LHCN-M2 (cell line): Measurements from ENCODE around the gene GNG5. TPM values are rescaled to one million over a fixed set of nuclear protein-coding genes. Genes with fewer than 3 reads are reported as not detected.
A peak's percentile ranks its signal among the peaks of the same experiment; 100 is the strongest.
"Not testable (repeated sequence)": the region's sequence is repeated elsewhere in the genome, so short reads cannot be mapped to it uniquely, and the experiment has no call there.

Experiments
- DNase-seq: peaks from one replicate; pipeline ENCODE4 v3.0.0-alpha.2; 2012; ENCODE audit warnings: low read depth
- polyA plus RNA-seq: library from polyadenylated mRNA; unstranded; fragments of >200 nt; gene quantifications from one replicate; pipeline ENCODE4 v1.2.1, GENCODE V29; 2012; ENCODE audit warnings: missing spikeins
- total RNA-seq: library from RNA; depleted of rRNA; stranded (reverse); fragments of >200 nt; gene quantifications from 2 replicates; pipeline ENCODE4 v1.2.3, GENCODE V29; 2014; rRNA removed

The GNG5 gene
- total RNA-seq, result 54.9 and 70.8 TPM in 2 replicates
- 248 TPM for polyA plus RNA-seq

DNA sequence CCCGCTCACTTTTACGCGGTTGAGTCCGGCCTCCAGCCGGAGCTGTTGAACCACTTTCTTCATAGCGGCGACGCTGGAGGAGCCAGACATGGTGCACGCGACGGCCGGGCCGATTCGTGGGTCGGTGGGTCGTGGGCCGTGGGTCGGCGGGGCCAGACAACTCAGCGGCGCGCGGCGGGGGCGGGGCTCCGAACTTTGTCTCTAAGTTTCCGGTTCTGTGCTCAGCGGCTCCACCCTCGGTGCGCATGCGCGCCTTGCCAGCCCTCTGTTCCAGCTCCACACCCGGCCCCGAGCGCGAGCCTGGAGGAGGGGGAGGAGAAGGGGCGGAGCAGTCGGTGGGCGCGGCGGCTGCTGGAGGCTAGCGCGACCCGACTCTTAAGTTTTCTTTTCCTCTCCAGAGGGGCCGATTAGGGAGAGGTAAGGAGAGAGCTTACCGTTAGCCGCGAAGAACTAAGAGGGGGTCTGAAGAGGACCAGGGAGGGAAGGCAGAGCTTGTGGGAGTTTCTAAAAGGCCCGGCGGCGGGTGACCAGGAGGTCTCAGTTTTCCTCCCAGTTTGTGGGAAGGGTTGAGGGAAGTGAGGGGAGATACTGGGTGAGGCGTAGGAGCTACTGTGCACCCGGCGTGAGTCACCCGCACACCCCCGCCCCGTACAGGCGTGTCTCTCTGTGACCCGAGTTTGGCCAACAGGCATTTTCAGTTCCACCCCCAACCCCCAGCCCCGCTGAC, at the start of gene GNG5, which contains the start of gene SPATA1:
Gene GNG5, minus strand, starts transcription at position 580 of the 727 bp plus-strand sequence. Its CDS starts 490 bp downstream, at position 90.
Gene SPATA1, plus strand, starts transcription at position 385 of the 727 bp plus-strand sequence. CDS start 9,974 bp downstream, outside the sequence.
- peak; percentile 95 for DNase-seq

- peak; percentile 12 for DNase-seq
These were observed 44.4 kb upstream of the GNG5 start for GRCh38 chr1:84550826-84551225.

DNA sequence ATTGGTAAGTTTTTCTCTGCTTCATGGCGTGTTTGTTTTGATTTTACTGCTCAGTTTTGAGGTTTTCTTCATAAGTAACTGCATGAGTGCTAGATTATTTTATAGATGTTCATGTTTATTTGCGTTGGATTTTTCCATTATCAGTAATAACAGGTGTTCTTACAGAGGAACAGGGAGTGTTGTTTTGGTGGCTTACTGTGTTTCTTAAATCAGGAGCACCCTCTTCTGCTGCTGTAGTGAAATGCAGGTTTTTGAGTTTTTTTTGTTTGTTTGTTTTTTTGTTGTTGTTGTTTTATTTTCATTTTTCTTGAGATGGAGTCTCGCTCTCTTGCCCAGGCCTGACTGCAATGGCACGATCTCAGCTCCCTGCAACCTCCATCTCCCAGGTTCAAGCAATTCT, 35.3 kb upstream of the GNG5 start:
- peak; percentile 9 for DNase-seq

DNA sequence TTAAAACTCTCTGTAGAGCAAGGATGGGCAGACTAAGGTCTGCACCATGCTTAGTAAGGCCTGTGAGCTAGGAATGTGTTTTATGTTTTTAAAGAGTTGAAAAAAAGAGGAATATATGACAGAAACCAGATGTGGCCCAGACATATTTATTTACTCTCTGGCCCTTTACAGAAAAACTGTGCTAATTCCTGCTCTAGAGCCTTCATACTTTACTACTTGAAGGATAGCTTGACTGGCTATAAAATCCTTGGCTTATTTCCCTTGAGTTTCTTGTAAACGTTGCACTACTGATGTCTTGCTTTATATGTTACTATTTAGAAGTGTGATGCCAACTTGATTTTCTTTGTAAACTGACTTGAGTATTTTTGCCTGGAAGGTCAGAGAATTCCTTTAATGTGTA, 34.4 kb upstream of the GNG5 start:
- DNase-seq, result no peak

- peak; percentile 1 for DNase-seq
These were observed 33.6 kb upstream of the GNG5 start for GRCh38 chr1:84539972-84540371.

DNA sequence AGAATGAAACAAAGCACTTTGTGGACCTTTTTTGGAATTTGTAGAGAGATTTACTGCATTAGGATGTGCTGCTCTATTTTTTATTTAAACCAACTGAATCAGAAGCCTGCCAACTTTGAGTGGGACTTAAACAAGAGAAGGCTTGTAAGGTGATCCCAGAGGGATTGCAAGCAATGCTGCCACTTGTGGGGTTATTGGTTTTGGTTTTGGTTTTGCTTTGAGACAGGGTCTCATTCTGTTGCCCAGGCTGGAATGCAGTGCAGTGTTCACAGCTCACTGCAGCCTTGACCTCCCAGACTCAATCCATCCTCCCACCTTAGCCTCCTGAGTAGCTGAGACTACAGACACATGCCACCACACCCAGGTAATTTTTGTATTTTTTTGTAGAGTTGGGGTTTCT, 32.2 kb upstream of the GNG5 start:
- no peak for DNase-seq

GRCh38 chr1:84525779-84526178, 19.4 kb upstream of the GNG5 start:
- DNase-seq, result no peak

DNA sequence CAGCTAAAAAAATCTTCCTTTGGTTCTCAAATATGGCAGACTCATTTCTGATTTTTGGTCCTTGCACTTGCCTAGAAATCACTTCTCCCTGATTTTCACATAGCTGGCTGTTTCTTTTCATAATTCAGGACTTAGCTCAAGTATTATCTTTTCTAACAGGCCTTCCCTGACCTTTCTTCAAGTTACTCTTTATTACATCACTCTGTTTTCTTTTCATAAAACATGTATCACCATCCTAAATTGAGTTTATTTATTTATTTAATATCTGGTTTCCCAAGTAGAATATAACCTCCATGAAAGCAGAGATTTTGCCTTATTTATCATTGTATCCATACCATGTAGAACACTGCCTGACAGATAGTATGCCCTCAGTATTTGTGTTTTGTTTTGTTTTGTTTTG, 18.2 kb upstream of the GNG5 start:
- no peak for DNase-seq

DNA sequence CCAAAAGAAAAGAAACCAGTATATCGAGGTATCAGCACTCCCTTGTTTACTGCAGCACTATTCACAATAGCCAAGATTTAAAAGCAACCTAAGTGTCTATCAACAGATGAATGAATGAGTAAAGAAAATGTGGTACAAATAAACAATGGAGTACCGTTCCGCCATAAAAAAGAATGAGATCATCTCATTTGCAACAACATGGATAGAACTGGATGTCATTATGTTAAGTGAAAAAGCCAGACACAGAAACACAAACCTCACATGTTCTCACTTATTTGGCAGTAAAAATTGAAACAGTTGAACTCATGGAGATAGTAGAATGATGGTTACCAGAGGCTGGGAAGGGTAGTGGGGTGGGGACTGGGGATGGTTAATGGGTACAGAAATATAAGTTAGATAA, 4.3 kb upstream of the GNG5 start:
- DNase-seq, result no peak

- DNase-seq, result no peak
These were observed 3.8 kb upstream of the GNG5 start for GRCh38 chr1:84510165-84510564.

GRCh38 chr1:84509029-84509428, 2.6 kb upstream of the GNG5 start:
- DNase-seq, result no peak

DNA sequence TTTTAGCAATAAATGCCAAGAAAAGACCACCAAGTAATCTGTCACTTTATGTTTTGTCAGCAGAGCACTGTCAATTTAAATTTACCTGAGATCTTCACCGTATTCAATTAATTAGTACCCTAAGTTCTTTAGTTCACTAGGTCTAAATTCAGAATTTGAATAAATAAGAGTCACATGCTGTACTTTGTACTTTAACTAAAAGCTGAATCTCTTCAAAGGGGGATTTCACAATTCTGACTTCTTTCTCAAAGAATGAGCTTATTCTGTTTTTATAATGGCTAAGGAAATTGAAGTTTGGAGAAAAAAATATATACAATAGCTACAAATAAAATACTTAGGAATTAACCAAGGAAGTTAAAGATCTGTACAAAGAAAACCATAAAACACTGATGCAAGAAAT, 2.1 kb upstream of the GNG5 start:
- no peak for DNase-seq

DNA sequence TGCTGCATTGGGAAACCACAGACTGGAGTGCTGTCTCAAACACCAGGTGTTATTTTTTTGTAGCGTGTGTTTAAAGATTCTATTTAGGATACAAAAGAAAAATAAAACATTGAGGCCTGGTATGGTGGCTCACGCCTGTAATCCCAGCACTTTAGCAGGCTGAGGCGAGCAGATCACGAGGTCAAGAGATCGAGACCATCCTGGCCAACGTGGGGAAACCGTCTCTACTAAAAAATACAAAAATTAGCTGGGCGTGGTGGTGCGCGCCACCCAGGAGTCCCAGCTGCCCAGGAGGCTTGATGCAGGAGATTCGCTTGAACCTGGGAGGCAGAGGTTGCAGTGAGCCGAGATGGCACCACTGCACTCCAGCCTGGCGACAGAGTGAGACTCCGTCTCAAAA, 1.5 kb upstream of the GNG5 start:
- not testable (repeated sequence) for DNase-seq

- no peak for DNase-seq
These were observed 510 bp upstream of the GNG5 start for GRCh38 chr1:84506729-84507453.

DNA sequence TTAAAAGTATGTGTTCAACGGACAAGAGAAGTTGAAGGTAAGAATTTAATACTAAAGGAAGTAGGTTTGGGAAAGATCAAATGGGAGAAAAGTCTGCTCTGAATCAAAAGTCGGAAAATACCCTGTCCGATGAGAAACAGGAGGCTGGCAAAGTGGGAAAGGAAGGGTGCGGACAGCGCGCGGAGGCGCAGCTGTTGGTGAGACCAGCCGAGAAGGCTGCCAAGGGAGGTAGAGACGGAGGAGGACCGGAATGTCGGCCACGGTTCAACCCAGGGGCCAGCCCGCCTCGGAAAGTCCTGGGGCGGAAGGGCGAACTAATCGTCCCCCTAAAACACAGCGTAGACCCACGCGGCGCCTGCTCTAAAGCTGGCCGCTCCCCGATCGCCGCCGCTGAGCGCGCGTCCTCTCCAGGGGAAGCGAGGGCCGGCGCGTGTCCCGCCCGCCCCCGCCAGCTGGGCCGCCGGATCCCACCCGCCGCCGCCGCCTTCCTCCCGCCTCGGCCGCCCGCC, 834 bp downstream of the GNG5 start:
- DNase-seq, result peak; percentile 70

GRCh38 chr1:84504580-84505492, 1.5 kb downstream of the GNG5 start:
- DNase-seq, result peak; percentile 65

GRCh38 chr1:84502927-84503326, 3.5 kb downstream of the GNG5 start:
- no peak for DNase-seq

GRCh38 chr1:84497631-84498275, 8.6 kb downstream of the GNG5 start:
- no peak for DNase-seq

- DNase-seq, result no peak
These were observed 9.9 kb downstream of the GNG5 start for GRCh38 chr1:84496498-84496897.

DNA sequence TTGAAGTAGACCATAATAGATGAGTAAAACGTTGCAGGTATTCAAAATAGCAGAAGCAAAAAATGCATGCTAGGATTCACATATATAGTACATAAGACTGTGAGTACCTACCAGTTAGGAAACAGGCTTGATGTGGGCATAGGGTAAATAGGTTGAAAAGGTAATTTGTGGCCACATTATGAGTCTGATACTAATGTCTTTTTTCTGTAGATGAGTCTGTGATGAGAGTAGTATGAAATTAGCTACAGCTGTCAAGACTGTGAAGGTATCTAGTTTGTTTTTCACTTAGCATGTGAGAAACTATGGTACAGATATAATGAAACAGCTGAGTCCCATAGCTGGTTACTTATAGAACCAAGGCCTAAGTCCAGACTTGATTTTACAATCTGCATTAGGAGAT, 12.6 kb downstream of the GNG5 start:
- DNase-seq, result no peak

DNA sequence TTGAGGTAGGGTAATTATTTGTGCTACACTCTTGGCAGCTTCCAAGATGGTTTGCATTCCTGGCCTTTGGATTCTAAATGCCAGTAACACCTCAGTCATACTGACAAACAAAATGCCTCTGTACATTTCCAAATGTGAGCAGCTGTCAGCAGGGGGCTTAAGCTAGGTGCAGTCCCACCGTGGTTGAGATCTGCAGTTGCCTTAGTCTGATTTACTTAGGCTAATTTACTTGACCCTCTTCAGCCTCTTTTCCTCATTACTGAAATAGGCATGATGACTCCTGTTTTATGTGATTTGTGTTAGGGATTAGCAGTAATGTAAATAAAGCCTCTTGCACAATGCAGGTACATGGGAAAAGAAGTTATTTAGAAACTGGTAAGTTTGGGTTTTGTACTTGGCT, 13.7 kb downstream of the GNG5 start:
- DNase-seq, result no peak
